ENCODE measurements around the gene POU1F1. TPM values are rescaled to one million over a fixed set of nuclear protein-coding genes. Genes with fewer than 3 reads are reported as not detected.
A peak's percentile ranks its signal among the peaks of the same experiment; 100 is the strongest.

POU1F1 gene
- polyA plus RNA-seq, 1 donor (not counting 4 experiments of a cell fraction or from before 2014, with no cell fraction given): not detected

GRCh38 chr3:87225659-87226058 is 50.7 kb downstream of the POU1F1 start:
- no peak overlapping the region for H3K27ac ChIP-seq (ENCODE audit: control insufficient read depth, insufficient read depth, low read length)
- FAIRE-seq (peak; percentile 9), DNase-seq (ENCODE audit: low read depth, low spot score) (no peak)
- no peaks in the 10 kb centered on the region for H4K20me1 ChIP-seq (ENCODE audit: control insufficient read depth, extremely low read depth, insufficient read depth, low read length)
- dilution Hi-C loops (cut with MboI; ENCODE audit: extremely low pct_ligation_motif_present, low sequenced_read_pairs): no loop called here
- no peaks in the 10 kb centered on the region for H3K36me3 ChIP-seq (ENCODE audit: control insufficient read depth in 2 of 2, extremely low read depth in 1 of 2, insufficient read depth in 2 of 2, low read length in 2 of 2)
- TF ChIP-seq CTCF (optimal IDR thresholded peaks at IDR 0.05 in 1 of 3, IDR thresholded peaks at IDR 0.05 in 1 of 3, conservative IDR thresholded peaks at IDR 0.05 in 1 of 3; ENCODE audit: extremely low read depth in 1 of 3, insufficient read depth in 2 of 3, low read length in 3 of 3) (no peak), EZH2 (IDR thresholded peaks at IDR 0.05; ENCODE audit: low read length) (no peak)
- no peak overlapping the region for H3K4me2 ChIP-seq (ENCODE audit: control insufficient read depth, extremely low read depth, insufficient read depth, low read depth, low read length)
- H3K79me2 ChIP-seq (ENCODE audit: control insufficient read depth, insufficient read depth, low read length): peaks cover 35% of the 10 kb centered on the region
- no peak overlapping the region for H3K9ac ChIP-seq (ENCODE audit: control insufficient read depth, extremely low read depth, insufficient read depth, low read length)
- H3K9me1 ChIP-seq (ENCODE audit: control insufficient read depth, extremely low read depth, insufficient read depth, low read length): no peaks in the 10 kb centered on the region
- peaks cover 9% of the 10 kb centered on the region for H3K4me1 ChIP-seq (ENCODE audit: control insufficient read depth, extremely low read depth, insufficient read depth, low read length)
- H3K4me3 ChIP-seq (ENCODE audit: control insufficient read depth in 2 of 3, extremely low read depth in 1 of 3, insufficient read depth in 2 of 3, low read depth in 1 of 3, low read length in 3 of 3): no peak overlapping the region
- no peak overlapping the region for H2AFZ ChIP-seq (ENCODE audit: control insufficient read depth, low read length)
- no peaks in the 10 kb centered on the region for H3K27me3 ChIP-seq (ENCODE audit: control insufficient read depth, extremely low read depth, insufficient read depth, low read length)
- no peaks in the 10 kb centered on the region for H3K9me3 ChIP-seq (ENCODE audit: control insufficient read depth, low read depth, low read length)

GRCh38 chr3:87219611-87220010 is 56.8 kb downstream of the POU1F1 start:
- DNase-seq (ENCODE audit: low read depth, low spot score) (no peak), FAIRE-seq (no peak)
- Histone ChIP-seq H3K9me1 (ENCODE audit: control insufficient read depth, extremely low read depth, insufficient read depth, low read length) (no peaks in the 10 kb centered on the region), H3K9me3 (ENCODE audit: control insufficient read depth, low read depth, low read length) (no peaks in the 10 kb centered on the region), H3K9ac (ENCODE audit: control insufficient read depth, extremely low read depth, insufficient read depth, low read length) (no peak overlapping the region), H3K4me2 (ENCODE audit: control insufficient read depth, extremely low read depth, insufficient read depth, low read depth, low read length) (no peak overlapping the region), H3K4me3 (ENCODE audit: control insufficient read depth in 2 of 3, extremely low read depth in 1 of 3, insufficient read depth in 2 of 3, low read depth in 1 of 3, low read length in 3 of 3) (no peak overlapping the region), H3K4me1 (ENCODE audit: control insufficient read depth, extremely low read depth, insufficient read depth, low read length) (no peaks in the 10 kb centered on the region), H3K27ac (ENCODE audit: control insufficient read depth, insufficient read depth, low read length) (no peak overlapping the region), H3K79me2 (ENCODE audit: control insufficient read depth, insufficient read depth, low read length) (no peaks in the 10 kb centered on the region), H2AFZ (ENCODE audit: control insufficient read depth, low read length) (no peak overlapping the region), H4K20me1 (ENCODE audit: control insufficient read depth, extremely low read depth, insufficient read depth, low read length) (no peaks in the 10 kb centered on the region), H3K27me3 (ENCODE audit: control insufficient read depth, extremely low read depth, insufficient read depth, low read length) (no peaks in the 10 kb centered on the region), H3K36me3 (ENCODE audit: control insufficient read depth in 2 of 2, extremely low read depth in 1 of 2, insufficient read depth in 2 of 2, low read length in 2 of 2) (no peaks in the 10 kb centered on the region)
- dilution Hi-C loops (cut with MboI; ENCODE audit: extremely low pct_ligation_motif_present, low sequenced_read_pairs): no loop called here
- TF ChIP-seq CTCF (optimal IDR thresholded peaks at IDR 0.05 in 1 of 3, IDR thresholded peaks at IDR 0.05 in 1 of 3, conservative IDR thresholded peaks at IDR 0.05 in 1 of 3; ENCODE audit: extremely low read depth in 1 of 3, insufficient read depth in 2 of 3, low read length in 3 of 3) (no peak), EZH2 (IDR thresholded peaks at IDR 0.05; ENCODE audit: low read length) (no peak)

All from keratinocyte (primary cell).